Measurements from ENCODE around the gene ZNF665. TPM values are rescaled to one million over a fixed set of nuclear protein-coding genes. Genes with fewer than 3 reads are reported as not detected.

The ZNF665 gene
- total and polyA plus RNA-seq, 2 donors (not counting 1 experiment from before 2014, with no cell fraction given), result 3.1 to 6.3 TPM

DNA sequence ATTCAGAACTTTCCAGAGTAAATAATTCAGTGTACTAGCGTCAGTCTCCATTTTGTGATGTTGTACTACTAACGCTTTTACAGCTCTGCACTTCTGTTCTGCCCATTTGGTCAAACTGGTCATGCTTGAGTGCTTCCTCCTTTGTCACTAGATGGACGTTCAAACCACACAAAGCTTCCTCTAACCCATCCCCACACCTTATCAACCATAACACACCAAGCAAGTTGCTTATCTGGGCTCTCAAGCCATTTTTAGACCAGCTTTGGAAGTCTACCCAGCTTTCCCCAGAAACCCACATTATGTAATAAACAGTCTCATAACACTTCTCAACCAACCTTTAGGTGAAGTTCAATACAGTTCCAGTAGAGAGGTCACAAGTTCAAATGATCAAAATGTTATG lies 32.0 kb downstream of the ZNF665 start:
- Histone ChIP-seq H2AFZ (ENCODE audit: low read length) (no peak overlapping the region), H3K27ac (ENCODE audit: insufficient read depth, low read length) (no peak overlapping the region), H3K4me2 (ENCODE audit: extremely low read depth, insufficient read depth, low read length) (no peak overlapping the region), H3K4me1 (ENCODE audit: control insufficient read depth, extremely low read depth, insufficient read depth, low read length) (no peaks in the 10 kb centered on the region), H3K79me2 (ENCODE audit: control insufficient read depth, insufficient read depth, low read length) (peaks cover 1% of the 10 kb centered on the region), H3K36me3 (ENCODE audit: control insufficient read depth, insufficient read depth, low read length) (no peaks in the 10 kb centered on the region), H3K9ac (ENCODE audit: insufficient read depth, low read length) (no peak overlapping the region), H3K9me3 (ENCODE audit: control insufficient read depth, insufficient read depth, low read depth, low read length) (no peaks in the 10 kb centered on the region), H3K27me3 (ENCODE audit: control insufficient read depth, insufficient read depth, low read length) (no peaks in the 10 kb centered on the region), H4K20me1 (ENCODE audit: control insufficient read depth, extremely low read depth, insufficient read depth, low read length) (no peaks in the 10 kb centered on the region), H3K4me3 (replicated peaks in 1 of 4; ENCODE audit: control extremely low read depth in 1 of 4, insufficient read depth in 1 of 4, low read depth in 3 of 4, low read length in 4 of 4) (no peak overlapping the region)
- no peak for TF ChIP-seq EZH2 (IDR thresholded peaks at IDR 0.05; ENCODE audit: low read length, missing control alignments)
- TF ChIP-seq, protein P1, sequence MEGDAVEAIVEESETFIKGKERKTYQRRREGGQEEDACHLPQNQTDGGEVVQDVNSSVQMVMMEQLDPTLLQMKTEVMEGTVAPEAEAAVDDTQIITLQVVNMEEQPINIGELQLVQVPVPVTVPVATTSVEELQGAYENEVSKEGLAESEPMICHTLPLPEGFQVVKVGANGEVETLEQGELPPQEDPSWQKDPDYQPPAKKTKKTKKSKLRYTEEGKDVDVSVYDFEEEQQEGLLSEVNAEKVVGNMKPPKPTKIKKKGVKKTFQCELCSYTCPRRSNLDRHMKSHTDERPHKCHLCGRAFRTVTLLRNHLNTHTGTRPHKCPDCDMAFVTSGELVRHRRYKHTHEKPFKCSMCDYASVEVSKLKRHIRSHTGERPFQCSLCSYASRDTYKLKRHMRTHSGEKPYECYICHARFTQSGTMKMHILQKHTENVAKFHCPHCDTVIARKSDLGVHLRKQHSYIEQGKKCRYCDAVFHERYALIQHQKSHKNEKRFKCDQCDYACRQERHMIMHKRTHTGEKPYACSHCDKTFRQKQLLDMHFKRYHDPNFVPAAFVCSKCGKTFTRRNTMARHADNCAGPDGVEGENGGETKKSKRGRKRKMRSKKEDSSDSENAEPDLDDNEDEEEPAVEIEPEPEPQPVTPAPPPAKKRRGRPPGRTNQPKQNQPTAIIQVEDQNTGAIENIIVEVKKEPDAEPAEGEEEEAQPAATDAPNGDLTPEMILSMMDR (conservative IDR thresholded peaks at IDR 0.05 in 1 of 2, IDR thresholded peaks at IDR 0.05 in 1 of 2; ENCODE audit: low read depth in 1 of 2, low read length in 2 of 2), result no peak
- no peak for DNase-seq (ENCODE audit: low read depth in 2 of 2)

DNA sequence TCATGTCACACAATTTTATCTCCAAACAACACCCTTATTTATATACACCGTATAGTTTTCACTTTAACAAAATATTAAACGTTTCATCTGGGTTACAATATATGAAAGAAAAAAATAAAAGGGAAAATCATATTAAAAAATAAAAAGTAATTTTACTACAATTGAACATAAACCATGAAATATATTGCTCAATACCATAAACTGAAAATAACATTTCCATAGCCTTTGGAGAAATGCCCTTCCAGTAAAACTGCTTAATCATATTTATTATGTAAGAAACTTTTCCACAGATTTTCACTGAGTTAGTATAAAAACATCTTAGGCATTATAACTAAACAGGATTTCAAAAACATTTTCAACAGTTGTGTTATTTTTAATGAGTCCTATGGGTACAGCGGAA lies 32.8 kb downstream of the ZNF665 start:
- Histone ChIP-seq H2AFZ (ENCODE audit: low read length) (no peak overlapping the region), H3K27ac (ENCODE audit: insufficient read depth, low read length) (no peak overlapping the region), H3K79me2 (ENCODE audit: control insufficient read depth, insufficient read depth, low read length) (peaks cover 1% of the 10 kb centered on the region), H3K4me3 (replicated peaks in 1 of 4; ENCODE audit: control extremely low read depth in 1 of 4, insufficient read depth in 1 of 4, low read depth in 3 of 4, low read length in 4 of 4) (no peak overlapping the region), H3K4me2 (ENCODE audit: extremely low read depth, insufficient read depth, low read length) (no peak overlapping the region), H3K4me1 (ENCODE audit: control insufficient read depth, extremely low read depth, insufficient read depth, low read length) (no peaks in the 10 kb centered on the region), H3K27me3 (ENCODE audit: control insufficient read depth, insufficient read depth, low read length) (no peaks in the 10 kb centered on the region), H3K36me3 (ENCODE audit: control insufficient read depth, insufficient read depth, low read length) (no peaks in the 10 kb centered on the region), H3K9me3 (ENCODE audit: control insufficient read depth, insufficient read depth, low read depth, low read length) (no peaks in the 10 kb centered on the region), H4K20me1 (ENCODE audit: control insufficient read depth, extremely low read depth, insufficient read depth, low read length) (no peaks in the 10 kb centered on the region), H3K9ac (ENCODE audit: insufficient read depth, low read length) (no peak overlapping the region)
- DNase-seq (ENCODE audit: low read depth in 2 of 2), result no peak
- TF ChIP-seq EZH2 (IDR thresholded peaks at IDR 0.05; ENCODE audit: low read length, missing control alignments), result no peak
- TF ChIP-seq, protein P1 (conservative IDR thresholded peaks at IDR 0.05 in 1 of 2, IDR thresholded peaks at IDR 0.05 in 1 of 2; ENCODE audit: low read depth in 1 of 2, low read length in 2 of 2), result no peak

DNA sequence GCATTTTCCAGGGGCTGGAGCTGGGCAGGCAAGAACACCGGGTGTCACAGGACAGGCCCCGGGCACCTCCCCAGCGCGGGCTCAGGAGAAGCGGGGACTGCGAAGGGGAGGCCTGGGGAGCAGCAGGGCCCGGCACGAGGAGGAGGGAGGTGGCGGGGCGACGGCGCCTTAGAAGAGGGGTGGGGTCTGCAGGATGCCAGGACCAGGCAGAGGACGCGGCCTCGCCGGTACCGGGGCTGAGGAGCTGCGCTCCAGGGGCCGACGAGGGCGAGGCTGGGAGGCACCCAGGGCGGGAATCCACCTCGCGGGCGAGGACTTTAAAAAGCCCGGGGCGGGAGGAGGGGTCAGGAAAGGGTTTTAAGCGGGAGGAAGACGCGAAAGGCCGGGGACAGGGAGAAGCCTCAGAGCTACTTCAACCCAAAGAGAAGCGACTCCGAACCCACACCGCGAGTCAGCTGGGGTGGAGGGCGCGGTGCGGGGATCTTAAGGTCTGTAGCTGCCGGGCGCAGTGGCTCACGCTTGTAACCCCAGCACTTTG lies 35.0 kb downstream of the ZNF665 start:
- peak overlapping the region; percentile 64 to 76 (median 70) for H3K4me3 ChIP-seq (replicated peaks in 1 of 4; ENCODE audit: control extremely low read depth in 1 of 4, insufficient read depth in 1 of 4, low read depth in 3 of 4, low read length in 4 of 4)

More for the DNA sequence above, 35.0 kb downstream of the ZNF665 start:
- Histone ChIP-seq H3K4me1 (ENCODE audit: control insufficient read depth, extremely low read depth, insufficient read depth, low read length) (no peaks in the 10 kb centered on the region), H3K9me3 (ENCODE audit: control insufficient read depth, insufficient read depth, low read depth, low read length) (no peaks in the 10 kb centered on the region), H3K4me2 (ENCODE audit: extremely low read depth, insufficient read depth, low read length) (peak overlapping the region; percentile 83), H3K9ac (ENCODE audit: insufficient read depth, low read length) (peak overlapping the region; percentile 64), H3K79me2 (ENCODE audit: control insufficient read depth, insufficient read depth, low read length) (peaks cover 1% of the 10 kb centered on the region), H3K36me3 (ENCODE audit: control insufficient read depth, insufficient read depth, low read length) (no peaks in the 10 kb centered on the region), H3K27ac (ENCODE audit: insufficient read depth, low read length) (peak overlapping the region; percentile 65), H3K27me3 (ENCODE audit: control insufficient read depth, insufficient read depth, low read length) (no peaks in the 10 kb centered on the region), H2AFZ (ENCODE audit: low read length) (peak overlapping the region; percentile 45), H4K20me1 (ENCODE audit: control insufficient read depth, extremely low read depth, insufficient read depth, low read length) (no peaks in the 10 kb centered on the region)
- peak; percentile 28 to 31 for DNase-seq (ENCODE audit: low read depth in 2 of 2)
- TF ChIP-seq EZH2 (IDR thresholded peaks at IDR 0.05; ENCODE audit: low read length, missing control alignments), result no peak
